ENCODE data around the gene SPTLC2.

Gene SPTLC2

GRCh38 chr14:77610553-77610952, 5.9 kb downstream of the SPTLC2 start:
- H3K36me3 ChIP-seq (replicated peaks), result no peaks in the 10 kb centered on the region
- in situ Hi-C loops (cut with HindIII; ENCODE audit: low pct_ligation_motif_present, low sequenced_read_pairs), result no loop called here
- no peak overlapping the region for H3K4me3 ChIP-seq (ENCODE audit: low read depth, low read length)
- TF ChIP-seq CTCF (IDR thresholded peaks at IDR 0.05; ENCODE audit: low read depth, low read length, missing control alignments), result no peak
- no peak overlapping the region for H3K27ac ChIP-seq
- no peak for DNase-seq
- H3K27me3 ChIP-seq (replicated peaks), result no peaks in the 10 kb centered on the region

- no peak overlapping the region for H3K4me3 ChIP-seq (ENCODE audit: low read depth, low read length)
- TF ChIP-seq CTCF (IDR thresholded peaks at IDR 0.05; ENCODE audit: low read depth, low read length, missing control alignments), result peak; percentile 7
- DNase-seq, result no peak
- in situ Hi-C loops (cut with HindIII; ENCODE audit: low pct_ligation_motif_present, low sequenced_read_pairs), result no loop called here
- H3K27ac ChIP-seq, result no peak overlapping the region
- H3K27me3 ChIP-seq (replicated peaks), result no peaks in the 10 kb centered on the region
- H3K36me3 ChIP-seq (replicated peaks), result no peaks in the 10 kb centered on the region
Observed at GRCh38 chr14:77609922-77610321, 6.5 kb downstream of the SPTLC2 start.

- Histone ChIP-seq H3K27ac (no peak overlapping the region), H3K27me3 (replicated peaks) (no peaks in the 10 kb centered on the region), H3K4me3 (ENCODE audit: low read depth, low read length) (no peak overlapping the region), H3K36me3 (replicated peaks) (no peaks in the 10 kb centered on the region)
- in situ Hi-C loops (cut with HindIII; ENCODE audit: low pct_ligation_motif_present, low sequenced_read_pairs), result no loop called here
- no peak for TF ChIP-seq CTCF (IDR thresholded peaks at IDR 0.05; ENCODE audit: low read depth, low read length, missing control alignments)
- DNase-seq, result no peak
Observed at GRCh38 chr14:77607741-77608302, 8.6 kb downstream of the SPTLC2 start.

GRCh38 chr14:77605392-77605972, 11.0 kb downstream of the SPTLC2 start:
- in situ Hi-C loops (cut with HindIII; ENCODE audit: low pct_ligation_motif_present, low sequenced_read_pairs), result no loop called here

GRCh38 chr14:77603654-77604255, 12.7 kb downstream of the SPTLC2 start:
- in situ Hi-C loops (cut with HindIII; ENCODE audit: low pct_ligation_motif_present, low sequenced_read_pairs), result no loop called here
- peak; percentile 58 for TF ChIP-seq CTCF (IDR thresholded peaks at IDR 0.05; ENCODE audit: low read depth, low read length, missing control alignments)
- no peaks in the 10 kb centered on the region for H3K36me3 ChIP-seq (replicated peaks)
- no peaks in the 10 kb centered on the region for H3K27me3 ChIP-seq (replicated peaks)
- no peak overlapping the region for H3K27ac ChIP-seq
- no peak for DNase-seq
- no peak overlapping the region for H3K4me3 ChIP-seq (ENCODE audit: low read depth, low read length)

More at GRCh38 chr14:77605392-77605972, 11.0 kb downstream of the SPTLC2 start:
- Histone ChIP-seq H3K27me3 (replicated peaks) (no peaks in the 10 kb centered on the region), H3K27ac (no peak overlapping the region), H3K4me3 (ENCODE audit: low read depth, low read length) (no peak overlapping the region), H3K36me3 (replicated peaks) (no peaks in the 10 kb centered on the region)
- DNase-seq, result no peak
- TF ChIP-seq CTCF (IDR thresholded peaks at IDR 0.05; ENCODE audit: low read depth, low read length, missing control alignments), result no peak

Data from brain microvascular endothelial cell (primary cell).